ENCODE data around the gene RASSF3.
"Not testable (repeated sequence)": the region's sequence is repeated elsewhere in the genome, so short reads cannot be mapped to it uniquely, and the experiment has no call there.

RASSF3 gene, protein sequence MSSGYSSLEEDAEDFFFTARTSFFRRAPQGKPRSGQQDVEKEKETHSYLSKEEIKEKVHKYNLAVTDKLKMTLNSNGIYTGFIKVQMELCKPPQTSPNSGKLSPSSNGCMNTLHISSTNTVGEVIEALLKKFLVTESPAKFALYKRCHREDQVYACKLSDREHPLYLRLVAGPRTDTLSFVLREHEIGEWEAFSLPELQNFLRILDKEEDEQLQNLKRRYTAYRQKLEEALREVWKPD

DNA sequence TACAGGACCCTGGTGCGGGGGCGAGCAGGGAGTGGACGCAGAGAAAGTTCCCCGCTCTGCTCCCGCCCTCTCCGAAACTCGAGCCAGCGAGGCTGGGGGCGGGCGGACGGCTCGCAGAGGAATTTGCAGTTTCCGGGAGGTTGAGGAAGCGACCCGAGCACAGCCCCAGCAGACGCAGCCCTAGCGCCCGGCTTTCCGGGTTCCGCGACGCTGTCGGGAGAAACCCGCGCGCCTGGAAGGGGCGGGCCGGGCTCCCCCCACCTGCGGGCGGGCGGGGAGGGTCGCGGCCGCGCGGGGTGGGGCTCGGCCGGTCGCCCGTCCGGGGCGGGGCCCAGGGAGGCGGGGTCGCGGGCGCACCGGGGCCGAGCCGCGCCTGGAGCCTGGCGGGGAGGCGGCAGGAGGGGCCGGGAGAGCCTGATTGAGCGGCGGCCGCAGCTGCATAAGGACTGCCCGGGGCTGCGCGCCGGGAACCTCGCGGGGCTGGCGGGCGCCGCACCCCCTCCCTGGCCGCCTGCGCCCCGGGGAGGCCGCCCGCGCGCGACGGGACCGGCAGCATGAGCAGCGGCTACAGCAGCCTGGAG, at the start of gene RASSF3:
RASSF3 (plus strand) TSS at position 417 of the 581 bp plus-strand sequence; CDS start at position 555, 138 bp downstream.
- DNase-seq, result peak; percentile 85

DNA sequence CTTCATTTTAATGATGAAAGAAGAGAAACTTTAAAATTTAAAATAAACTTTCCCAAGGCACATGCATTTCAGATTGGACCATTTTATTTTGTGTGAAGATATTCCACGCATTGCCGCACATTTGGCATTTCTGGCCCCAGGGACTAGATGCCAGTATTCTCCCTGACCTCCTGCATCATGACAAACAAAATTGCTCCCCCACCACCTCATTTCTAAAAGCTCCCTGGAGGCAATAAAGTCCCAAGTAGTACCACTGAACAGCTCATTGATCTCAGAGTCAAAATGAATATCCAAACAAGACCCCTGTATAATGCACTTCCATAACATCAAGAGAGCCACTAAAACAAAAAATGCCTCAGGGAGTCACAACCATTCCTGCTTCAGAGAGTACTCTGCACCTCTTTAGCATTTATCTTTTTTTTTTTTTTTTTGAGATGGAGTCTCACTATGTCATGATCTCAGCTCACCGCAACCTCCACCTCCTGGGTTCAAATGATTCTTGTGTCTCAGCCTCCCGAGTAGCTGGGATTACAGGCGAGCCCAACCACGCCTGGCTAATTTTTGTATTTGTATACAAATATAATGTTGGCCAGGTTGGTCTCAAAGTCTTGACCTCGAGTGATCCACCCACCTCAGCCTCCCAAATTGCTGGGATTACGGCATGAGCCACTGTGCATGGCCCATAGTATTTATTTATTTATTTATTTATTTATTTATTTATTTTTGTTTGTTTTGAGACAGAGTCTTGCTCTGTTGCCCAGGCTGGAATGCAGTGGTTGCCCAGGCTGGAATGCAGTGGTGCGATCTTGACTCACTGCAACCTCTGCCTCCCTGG, 48.8 kb upstream of the RASSF3 start:
- DNase-seq, result no peak

DNA sequence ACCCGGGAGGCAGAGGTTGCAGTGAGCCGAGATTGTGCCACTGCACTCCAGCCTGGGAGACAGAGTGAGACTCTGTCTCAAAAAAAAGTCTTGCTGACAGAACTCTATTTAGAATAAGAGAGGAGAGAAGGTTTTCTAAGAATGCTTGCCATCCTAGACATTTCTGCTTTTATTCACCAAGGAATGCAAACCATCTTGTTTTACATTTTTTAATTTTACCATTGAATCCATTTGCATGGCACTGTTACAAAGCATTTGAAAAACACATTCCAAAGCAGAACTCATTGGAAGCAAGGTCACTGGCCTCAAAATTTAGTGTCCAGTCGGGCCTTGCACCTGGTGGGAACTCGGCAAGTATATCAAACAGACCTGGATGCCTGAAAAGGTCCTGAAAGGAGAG, 44.2 kb upstream of the RASSF3 start:
- no peak for DNase-seq

DNA sequence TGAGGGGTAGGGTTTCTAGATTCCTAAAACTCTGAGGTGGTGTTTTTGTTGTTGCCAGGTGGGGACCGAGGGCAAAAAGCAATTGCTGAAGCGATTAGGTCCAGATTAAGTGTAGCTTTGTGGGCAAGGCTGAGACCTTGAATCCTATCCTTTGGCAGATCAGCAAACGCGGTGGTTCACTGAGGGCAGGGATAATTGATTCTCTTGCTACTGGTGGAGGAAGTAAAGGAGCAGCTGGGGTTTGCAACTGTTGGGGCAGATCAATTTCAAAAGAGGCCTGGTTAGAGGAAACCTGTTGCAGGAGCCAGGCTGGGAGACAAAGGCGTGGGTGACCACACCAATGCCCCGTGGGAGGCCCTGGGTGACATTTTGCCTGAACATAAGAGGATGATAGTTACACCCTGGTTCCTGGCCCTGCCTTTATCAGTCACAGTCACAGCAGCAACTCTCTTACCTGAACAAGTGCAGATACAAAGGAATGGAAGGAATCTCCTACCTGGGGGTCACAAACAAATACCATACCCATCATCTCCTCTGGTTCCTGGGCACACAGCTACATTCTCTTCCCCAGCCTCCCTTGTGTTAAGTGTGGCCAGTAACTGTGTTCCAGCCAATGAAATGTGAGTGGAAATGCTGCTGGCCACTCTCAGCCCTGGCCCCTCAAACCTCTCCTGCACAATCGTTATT, 43.3 kb upstream of the RASSF3 start:
- DNase-seq, result no peak

DNA sequence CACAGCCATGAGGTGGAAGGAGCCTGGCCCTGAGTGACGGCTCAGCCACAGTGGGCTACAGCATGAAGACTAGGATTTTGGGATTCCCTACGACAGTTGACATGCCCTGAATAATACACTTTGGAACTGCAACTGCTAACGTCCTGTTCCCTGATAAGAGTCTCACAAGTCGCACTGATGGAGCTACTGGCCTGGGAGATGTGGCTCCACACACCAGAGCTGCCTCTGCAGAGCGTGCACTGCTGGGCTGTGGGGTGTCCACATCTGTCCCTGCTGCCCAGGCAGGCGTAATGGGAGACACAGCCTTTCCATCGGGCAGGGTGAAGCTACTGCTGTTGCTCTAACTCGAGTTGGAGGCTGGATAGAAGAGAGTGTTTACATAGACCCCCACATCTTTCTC, 42.7 kb upstream of the RASSF3 start:
- no peak for DNase-seq

DNA sequence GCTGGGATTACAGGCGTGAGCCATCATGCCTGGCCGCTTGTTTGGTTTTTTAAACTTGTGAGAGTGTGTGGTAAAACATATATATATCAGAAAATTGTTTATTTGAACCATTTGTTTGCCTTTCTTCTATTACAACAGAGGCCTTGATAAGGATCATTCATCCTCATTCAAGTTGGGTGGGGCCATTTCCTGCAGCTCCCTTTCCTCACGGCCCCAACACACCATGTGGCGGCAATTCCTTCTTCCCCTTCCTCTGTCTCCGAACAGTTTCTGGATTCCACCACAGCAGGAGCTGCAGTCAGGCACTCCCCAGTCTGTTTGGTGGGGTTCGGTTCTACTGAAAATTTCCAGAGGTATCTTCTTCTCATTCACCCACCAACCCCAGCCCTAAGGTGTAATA, 42.0 kb upstream of the RASSF3 start:
- no peak for DNase-seq

DNA sequence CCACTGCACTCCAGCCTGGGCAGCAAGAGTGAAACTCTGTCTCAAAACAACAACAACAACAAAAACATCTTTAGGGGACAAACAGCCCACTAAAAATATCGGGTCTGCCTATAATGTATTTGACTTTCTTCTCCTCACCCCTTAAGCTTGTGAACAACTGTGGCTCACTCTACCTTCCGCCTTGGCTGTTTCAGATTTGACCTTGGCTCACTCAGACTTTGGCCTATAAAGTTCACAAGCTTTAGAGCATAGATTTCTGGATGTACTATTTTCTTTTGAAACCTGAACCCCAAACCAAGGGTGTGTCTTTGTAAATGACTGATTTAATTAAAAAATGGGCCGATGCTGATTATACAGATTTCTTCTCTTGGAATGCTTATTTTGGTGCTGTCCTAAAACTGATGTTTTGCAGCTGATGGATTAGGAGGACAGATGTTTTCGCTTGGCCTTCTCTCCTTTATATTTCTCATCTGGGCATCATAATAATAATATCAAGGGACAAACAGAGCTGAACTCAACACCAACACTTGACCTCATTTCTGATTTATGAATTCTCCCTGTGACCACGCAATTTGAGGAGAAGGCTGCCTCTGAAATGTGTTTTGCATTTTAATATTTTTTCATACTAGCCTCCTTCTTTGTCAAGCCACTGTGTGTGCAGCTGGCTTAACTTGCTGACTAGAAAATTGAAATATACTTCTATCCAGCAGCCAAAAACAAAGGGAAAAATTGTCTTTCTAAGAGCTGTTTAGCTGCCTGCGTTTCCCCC, 40.2 kb upstream of the RASSF3 start:
- DNase-seq, result no peak

DNA sequence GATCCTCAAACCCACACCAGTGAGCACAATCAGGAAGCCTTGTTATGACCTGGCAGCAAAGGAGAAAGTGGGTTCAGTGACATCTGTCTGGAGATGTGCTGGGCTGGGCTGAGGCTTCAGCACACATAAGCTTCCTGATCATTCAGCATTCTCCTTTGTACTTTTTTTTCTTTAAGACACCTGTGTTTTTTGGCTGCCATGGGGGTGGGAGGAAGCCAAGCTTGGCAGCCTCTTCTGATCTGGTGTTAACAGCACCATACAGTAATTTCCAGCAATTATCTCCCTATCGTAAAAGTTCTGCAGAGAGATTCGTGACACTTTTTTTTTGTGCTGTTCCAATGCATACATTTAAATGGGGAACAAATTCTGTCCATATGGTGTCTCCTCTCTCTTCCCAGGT, 38.9 kb upstream of the RASSF3 start:
- no peak for DNase-seq

DNA sequence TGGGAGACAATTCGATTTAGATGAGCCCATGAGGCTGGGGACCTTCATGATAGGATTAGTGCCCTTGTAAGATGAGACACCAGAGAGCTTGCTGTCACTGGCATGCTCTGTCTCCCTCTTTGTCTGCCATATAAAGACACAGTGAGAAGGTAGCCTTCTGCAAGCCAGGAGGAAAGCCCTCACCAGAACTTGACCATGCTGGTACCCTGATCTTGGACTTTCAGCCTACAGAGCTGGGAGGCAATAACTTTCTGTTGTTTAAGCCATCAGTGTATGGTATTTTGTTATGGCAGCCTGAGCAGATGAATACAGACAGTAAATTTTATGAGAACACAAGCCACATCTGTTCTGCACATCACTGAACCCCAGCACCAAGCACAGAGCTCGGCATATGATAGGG, 38.1 kb upstream of the RASSF3 start:
- DNase-seq, result no peak

DNA sequence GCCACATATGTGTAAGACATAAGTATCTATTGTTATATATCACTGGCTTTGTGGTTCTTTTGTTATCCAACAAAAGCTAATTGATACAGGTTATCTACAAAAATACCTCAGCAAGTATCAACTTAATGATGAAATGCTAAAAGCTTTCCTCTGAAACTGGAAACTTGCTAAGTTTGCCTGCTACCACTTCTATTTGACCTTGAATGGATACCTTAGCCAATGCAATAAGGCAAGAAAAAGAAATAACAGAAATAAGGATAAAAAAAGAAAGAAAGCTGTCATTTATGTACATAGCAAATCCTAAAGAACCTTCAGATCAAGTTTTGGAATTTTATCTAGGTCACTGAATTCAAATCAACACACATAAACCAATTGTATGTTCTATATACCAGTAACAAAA, 35.5 kb upstream of the RASSF3 start:
- no peak for DNase-seq

DNA sequence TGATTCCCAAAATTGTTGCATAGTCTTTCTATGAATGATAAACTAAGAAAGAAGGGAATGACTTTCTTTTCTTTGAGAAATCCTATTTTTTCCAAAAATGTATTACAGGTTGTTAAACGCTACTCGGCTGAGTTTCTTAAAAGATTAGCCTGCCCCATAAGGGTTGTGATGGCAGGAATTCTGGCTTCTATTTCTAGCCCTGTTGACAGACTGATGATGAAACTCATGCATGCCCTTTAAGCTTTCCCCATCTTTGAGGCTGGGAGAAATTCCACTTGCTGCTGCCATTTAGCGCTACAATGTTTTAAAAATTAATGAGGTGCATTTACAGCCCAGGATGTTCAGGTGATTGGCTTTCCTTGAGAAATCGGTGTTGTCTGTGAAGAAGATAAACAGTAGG, 33.2 kb upstream of the RASSF3 start:
- DNase-seq, result no peak

DNA sequence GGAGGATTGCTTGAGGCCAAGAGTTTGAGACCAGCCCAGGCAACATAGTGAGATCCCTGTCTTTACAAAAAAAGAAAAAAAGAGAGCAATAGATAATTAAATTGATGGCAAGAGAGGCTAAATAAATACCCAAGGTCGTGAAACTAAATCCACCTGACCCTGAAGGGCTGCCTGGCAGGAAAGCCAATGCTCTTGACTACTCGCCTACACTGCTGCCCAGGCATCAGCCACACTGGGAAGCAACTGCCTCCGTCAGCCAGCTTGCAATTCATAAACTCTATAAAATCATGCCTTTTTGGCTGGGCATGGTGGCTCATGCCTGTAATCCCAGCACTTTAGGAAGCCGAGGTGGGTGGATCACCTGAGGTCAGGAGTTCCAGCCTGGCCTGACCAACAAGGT, 31.7 kb upstream of the RASSF3 start:
- no peak for DNase-seq

DNA sequence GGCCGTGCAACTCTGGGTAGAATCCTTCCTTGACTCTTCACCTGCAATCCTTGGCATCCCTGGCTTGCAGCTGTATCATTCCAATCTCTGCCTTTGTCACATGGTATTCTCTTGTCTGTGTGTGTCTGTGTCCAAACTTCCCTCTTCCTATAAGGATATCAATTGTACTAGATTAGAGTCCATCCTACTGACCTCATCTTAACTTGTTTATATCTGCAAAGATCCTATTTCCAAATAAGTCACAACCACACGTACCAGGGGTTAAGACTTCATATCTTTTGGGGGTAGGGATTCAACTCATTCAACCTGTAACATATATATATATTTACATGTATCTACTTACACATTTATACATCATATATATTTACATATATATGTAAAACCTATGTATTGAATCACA, 29.6 kb upstream of the RASSF3 start:
- no peak for DNase-seq

DNA sequence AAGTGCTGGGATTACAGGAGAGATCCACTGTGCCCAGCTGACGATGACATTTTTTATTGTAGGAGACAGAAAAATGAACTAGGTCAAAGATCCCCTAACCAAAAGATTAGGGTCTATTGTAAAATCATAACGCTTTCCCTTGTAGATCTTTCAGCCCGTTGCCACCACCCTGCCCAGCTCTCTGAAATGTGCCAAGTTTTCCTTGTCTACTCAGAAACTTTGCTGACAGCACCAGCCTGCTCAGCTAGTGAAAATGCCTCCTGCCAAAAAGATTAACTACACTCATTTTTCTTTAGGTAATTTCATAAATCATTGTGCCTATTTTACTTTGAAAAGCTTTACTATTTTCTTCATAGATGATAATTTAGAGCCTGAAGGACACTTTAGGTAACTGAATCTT, 28.2 kb upstream of the RASSF3 start:
- no peak for DNase-seq

DNA sequence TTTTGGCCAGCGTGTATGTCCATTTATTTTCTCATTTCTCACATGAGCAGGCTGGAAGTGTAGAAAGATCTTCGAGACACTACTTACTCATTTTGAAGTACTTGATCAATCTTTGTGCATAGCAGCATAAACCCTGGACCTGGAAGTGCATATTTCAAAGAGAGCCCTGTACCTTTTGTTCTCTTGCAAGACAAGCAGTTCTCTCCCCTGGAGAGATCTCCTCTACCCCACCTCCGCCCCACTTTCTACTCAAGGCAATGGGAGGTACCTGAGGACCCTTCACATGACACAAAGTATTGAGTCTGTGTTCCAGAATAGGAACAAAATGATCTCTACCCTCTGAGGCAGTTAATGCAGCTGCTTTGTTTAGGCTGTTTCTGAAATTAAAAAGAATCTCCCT, 27.4 kb upstream of the RASSF3 start:
- DNase-seq, result no peak

DNA sequence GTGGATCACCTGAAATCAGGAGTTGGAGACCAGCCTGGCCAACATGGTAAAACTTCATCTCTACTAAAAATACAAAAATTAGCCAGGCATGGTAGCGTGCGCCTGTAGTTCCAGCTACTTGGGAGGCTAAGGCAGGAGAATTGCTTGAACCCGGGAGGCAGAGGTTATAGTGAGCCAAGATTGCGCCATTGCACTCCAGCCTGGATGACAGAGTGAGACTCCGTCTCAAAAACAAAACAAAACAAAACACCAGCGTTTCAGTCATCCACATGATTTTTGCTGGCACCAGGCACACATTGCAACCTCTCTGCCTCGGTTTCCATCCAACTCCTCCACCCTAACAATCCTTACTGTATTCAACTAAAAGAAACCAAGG, 26.9 kb upstream of the RASSF3 start:
- not testable (repeated sequence) for DNase-seq

DNA sequence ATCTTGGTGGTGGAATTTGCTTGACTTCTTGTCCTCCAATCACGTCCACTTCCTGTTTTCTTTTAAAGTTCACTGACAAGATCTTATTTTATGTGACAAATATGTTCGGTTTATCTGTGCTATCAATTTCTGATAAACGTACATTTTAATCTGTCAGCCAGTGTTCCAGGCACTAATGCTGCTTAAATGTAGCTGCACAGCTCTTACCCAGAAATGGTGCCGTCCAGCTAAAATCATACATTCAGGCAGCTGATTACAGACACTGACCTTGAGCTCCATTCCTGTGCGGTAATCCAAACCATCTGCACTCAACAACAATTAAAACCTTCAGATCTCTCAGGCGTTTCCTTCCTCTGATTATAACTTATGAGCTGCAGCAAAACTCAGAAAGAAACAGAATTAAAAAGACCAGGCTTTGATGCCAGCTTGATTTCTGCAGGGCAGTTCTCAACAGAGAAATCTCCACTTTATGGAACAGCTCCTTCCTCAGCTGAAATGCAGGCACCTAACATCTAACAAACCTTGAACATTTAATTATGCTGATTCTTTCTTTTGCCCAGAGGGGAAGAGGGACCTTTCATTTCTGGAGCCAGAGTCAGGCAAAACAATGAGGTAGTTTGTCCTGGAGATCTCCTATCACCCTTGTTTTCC, 26.4 kb upstream of the RASSF3 start:
- no peak for DNase-seq

DNA sequence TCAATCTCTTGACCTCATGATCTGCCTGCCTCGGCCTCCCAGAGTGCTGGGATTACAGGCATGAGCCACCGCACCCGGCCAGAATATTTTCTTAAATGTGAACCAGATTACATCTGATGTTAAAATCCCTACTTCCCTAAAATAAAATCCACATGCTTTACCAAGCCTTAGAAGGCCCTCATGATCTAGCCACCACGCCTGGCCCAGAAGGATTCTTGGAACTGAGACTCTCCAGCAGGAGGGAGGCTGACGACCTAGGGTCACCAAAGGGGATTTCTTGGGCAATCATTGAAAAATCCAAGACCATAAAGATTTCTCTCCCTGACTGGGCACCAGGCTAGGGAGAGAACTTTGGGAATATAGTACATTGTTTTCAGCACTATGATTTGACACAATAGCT, 25.2 kb upstream of the RASSF3 start:
- DNase-seq, result no peak

DNA sequence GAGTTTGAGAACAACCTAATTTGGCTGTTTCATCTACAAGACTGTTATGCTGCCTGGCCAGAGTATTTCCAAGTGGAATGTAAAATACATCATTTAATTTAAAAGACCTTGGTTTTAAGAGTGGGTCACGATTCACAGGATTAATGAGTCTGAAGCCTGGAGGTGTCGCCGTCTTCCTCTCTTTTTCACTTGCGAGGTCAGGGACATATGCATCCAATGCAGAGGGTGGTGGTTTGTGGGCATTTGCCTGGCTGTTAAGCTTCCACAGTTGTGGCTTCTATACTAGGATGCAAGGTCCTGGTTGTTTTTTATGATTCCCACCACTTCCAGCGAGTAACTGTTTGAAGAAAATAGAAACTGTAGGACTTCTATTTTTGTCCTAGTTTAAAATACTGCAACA, 22.8 kb upstream of the RASSF3 start:
- no peak for DNase-seq

DNA sequence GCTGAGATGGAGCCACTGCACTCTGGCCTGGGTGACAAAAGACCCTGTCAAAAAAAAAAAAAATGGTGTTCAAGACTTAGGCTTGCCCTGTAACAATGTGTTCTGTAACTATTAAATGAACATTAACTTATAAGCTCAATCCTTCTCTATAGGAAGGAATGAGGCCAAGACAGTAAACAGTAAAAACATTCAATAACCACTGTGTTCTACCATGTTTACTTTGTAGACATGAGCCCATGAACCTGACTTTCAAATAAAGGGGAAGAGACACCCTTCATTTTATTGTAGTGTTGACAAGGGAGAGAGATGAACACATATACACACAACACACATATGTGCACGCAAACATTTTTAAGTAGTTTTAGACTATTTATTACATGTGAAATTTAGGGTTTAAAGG, 20.1 kb upstream of the RASSF3 start:
- DNase-seq, result no peak

DNA sequence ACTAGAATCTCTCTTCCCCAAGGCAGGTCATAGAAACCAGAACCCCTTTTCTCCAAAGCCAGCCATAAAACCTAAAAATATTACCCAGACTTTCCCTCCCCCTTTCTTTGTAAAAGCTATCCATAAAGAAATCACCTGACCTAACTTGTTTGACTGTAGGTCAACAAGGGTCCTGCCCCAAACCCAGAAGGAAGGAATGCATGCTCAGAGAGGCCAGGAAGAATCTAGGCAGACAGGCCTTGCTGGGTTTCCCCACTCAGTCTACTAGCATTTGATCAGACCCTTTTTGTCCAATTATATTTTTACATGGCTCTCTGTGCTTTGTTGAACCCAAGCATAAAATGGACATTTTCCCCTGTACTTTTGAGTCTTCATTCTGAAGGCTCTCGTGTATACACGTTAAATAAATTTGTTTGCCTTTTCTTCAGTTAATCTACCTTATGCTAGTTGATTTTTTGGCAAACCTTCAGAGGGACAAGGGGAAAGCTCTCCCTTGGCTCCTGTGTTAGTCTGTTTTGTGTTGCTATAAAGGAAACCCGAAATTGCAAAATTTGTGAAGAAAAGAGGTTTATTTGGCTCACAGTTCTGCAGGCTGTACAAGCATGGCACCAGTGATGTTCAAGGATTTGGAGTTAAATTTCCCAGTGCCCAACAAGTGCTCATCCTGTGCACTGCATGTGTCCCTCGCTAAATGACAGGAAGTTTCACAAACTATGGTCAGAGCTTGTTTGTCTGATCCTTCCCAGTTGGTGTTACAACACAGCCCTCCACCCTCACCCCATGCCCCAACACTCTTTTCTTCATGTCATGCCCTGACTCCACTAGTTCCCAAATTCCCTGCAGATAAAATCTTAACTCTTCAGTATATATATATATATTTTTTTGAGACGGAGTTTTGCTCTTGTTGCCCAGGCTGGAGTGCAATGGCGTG, 14.2 kb upstream of the RASSF3 start:
- no peak for DNase-seq

Measured in activated CD8-positive, alpha-beta memory T cell treated with anti-CD3 and anti-CD28 coated beads, Interleukin-2, amount 50 U/mL, for 48 hours (primary cell).